GM06990 (cell line): ENCODE data around the gene LDHD.

ENCODE experiments used
- DNase-seq: peaks from one replicate; pipeline ENCODE4 v3.0.0-alpha.2; 2011; ENCODE audit not compliant: insufficient read length; ENCODE audit errors: extremely low read depth
- H3K27me3 ChIP-seq: replicated peaks from 2 replicates; pipeline ENCODE4 v1.6.0; 2011; ENCODE audit warnings: low read length; ENCODE audit not compliant: control insufficient read depth, insufficient read depth
- H3K36me3 ChIP-seq: 2 replicates; pipeline ENCODE4 v1.5.1; 2011; ENCODE audit warnings: low read length; ENCODE audit not compliant: control insufficient read depth, insufficient read depth
- H3K4me3 ChIP-seq: replicated peaks from 2 replicates; pipeline ENCODE4 v1.5.1; 2011; ENCODE audit warnings: low read depth, mild to moderate bottlenecking, control low read depth, low read length
- CTCF ChIP-seq: IDR thresholded peaks from 2 replicates; pipeline ENCODE4 v1.5.1; 2011; ENCODE audit warnings: low read length, control low read depth, mild to moderate bottlenecking, inconsistent platforms; ENCODE audit not compliant: insufficient read depth, poor library complexity, severe bottlenecking

The LDHD gene

GRCh38 chr16:75099738-75100602 lies 16.6 kb downstream of the LDHD start:
- Histone ChIP-seq H3K4me3 (no peak overlapping the region), H3K36me3 (peaks cover 4% of the 10 kb centered on the region), H3K27me3 (no peaks in the 10 kb centered on the region)
- no peak for TF ChIP-seq CTCF
- DNase-seq, result no peak

GRCh38 chr16:75099075-75099667 lies 17.4 kb downstream of the LDHD start:
- Histone ChIP-seq H3K27me3 (no peaks in the 10 kb centered on the region), H3K36me3 (peaks cover 4% of the 10 kb centered on the region), H3K4me3 (no peak overlapping the region)
- TF ChIP-seq CTCF, result no peak
- no peak for DNase-seq

GRCh38 chr16:75097941-75098901 lies 18.4 kb downstream of the LDHD start:
- peaks cover 4% of the 10 kb centered on the region for H3K36me3 ChIP-seq
- H3K27me3 ChIP-seq, result no peaks in the 10 kb centered on the region
- no peak for DNase-seq
- H3K4me3 ChIP-seq, result no peak overlapping the region
- no peak for TF ChIP-seq CTCF

GRCh38 chr16:75097191-75097761 lies 19.3 kb downstream of the LDHD start:
- no peak overlapping the region for H3K4me3 ChIP-seq
- no peak for DNase-seq
- peaks cover 4% of the 10 kb centered on the region for H3K36me3 ChIP-seq
- H3K27me3 ChIP-seq, result no peaks in the 10 kb centered on the region
- TF ChIP-seq CTCF, result no peak

- no peak overlapping the region for H3K4me3 ChIP-seq
- no peak for TF ChIP-seq CTCF
- DNase-seq, result no peak
- H3K27me3 ChIP-seq, result no peaks in the 10 kb centered on the region
- H3K36me3 ChIP-seq, result peaks cover 4% of the 10 kb centered on the region
Observed at GRCh38 chr16:75096656-75097055, 19.9 kb downstream of the LDHD start.
